Upper lobe of right lung (tissue), 1 donor: ENCODE data around the gene TULP1. TPM values are rescaled to one million over a fixed set of nuclear protein-coding genes. Genes with fewer than 3 reads are reported as not detected.

Experiments used
- ATAC-seq: fragments of 200-7000 bp; cut with Tn5 transposase; one replicate; pipeline ENCODE4 v1.9.1; 2020; ENCODE audit warnings: mild to moderate bottlenecking, moderate library complexity
- DNase-seq: peaks from one replicate; pipeline ENCODE4 v3.0.0-alpha.2; 2020
- H3K27ac ChIP-seq: fragments of 200-600 bp; one replicate; pipeline ENCODE4 v1.8.0; 2022
- H3K27me3 ChIP-seq: fragments of 200-600 bp; one replicate; pipeline ENCODE4 v1.8.0; 2022; ENCODE audit warnings: mild to moderate bottlenecking
- H3K36me3 ChIP-seq: fragments of 200-600 bp; one replicate; pipeline ENCODE4 v1.8.0; 2022
- H3K4me1 ChIP-seq: fragments of 200-600 bp; one replicate; pipeline ENCODE4 v1.8.0; 2022
- H3K4me3 ChIP-seq: fragments of 200-600 bp; one replicate; pipeline ENCODE4 v1.8.0; 2022; ENCODE audit warnings: mild to moderate bottlenecking
- H3K9me3 ChIP-seq: fragments of 200-600 bp; one replicate; pipeline ENCODE4 v1.8.0; 2022
- intact Hi-C: fragments of 100-400 bp; cut with DNase I; formaldehyde crosslinking; loops from one replicate; pipeline ENCODE4 v1.11.0; 2022
- total RNA-seq: library from RNA; stranded (reverse); fragmentation: NEBNext Ultra II Directional; extraction: Animal tissue kit (Norgen Biotek cat#: 25700); gene quantifications from one replicate; pipeline ENCODE4 v1.2.1, GENCODE V29; 2021
- TF ChIP-seq, protein P1 (sequence below): fragments of 200-600 bp; IDR thresholded peaks from one replicate; pipeline ENCODE4 v1.8.0; 2022; ENCODE audit warnings: antibody characterized with exemption
- donor health status: DM: no; HTN: yes; CAD: no; lungs with severe emphysema.

The TULP1 gene
- total RNA-seq, 1 donor from 2014 or later = not detected

DNA sequence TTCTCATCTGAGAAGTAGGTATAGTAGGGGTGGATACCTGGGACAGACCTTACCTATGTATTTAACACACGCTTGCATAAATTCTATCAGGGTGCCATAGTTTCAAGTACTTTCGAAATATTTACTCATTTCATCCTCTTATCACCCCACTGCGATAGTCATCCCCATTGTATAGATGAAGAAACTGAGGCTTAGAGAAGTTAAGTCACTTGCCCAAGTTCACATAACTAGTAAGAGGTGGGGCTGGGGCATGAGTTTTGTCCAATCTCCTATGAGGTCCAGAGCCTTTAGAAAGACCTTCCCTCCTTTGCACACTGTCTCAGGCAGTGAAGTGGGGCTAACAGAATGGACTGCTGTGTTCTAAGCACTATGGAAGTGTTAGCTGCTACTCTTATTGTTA is 6.2 kb downstream of the TULP1 start:
- no peaks in the 10 kb centered on the region for H3K4me1 ChIP-seq
- ATAC-seq (no peak), DNase-seq (no peak)
- intact Hi-C loops = no loop called here
- no peaks in the 10 kb centered on the region for H3K36me3 ChIP-seq
- H3K9me3 ChIP-seq = no peaks in the 10 kb centered on the region
- H3K4me3 ChIP-seq = no peak overlapping the region
- no peak overlapping the region for H3K27ac ChIP-seq
- TF ChIP-seq, protein P1, sequence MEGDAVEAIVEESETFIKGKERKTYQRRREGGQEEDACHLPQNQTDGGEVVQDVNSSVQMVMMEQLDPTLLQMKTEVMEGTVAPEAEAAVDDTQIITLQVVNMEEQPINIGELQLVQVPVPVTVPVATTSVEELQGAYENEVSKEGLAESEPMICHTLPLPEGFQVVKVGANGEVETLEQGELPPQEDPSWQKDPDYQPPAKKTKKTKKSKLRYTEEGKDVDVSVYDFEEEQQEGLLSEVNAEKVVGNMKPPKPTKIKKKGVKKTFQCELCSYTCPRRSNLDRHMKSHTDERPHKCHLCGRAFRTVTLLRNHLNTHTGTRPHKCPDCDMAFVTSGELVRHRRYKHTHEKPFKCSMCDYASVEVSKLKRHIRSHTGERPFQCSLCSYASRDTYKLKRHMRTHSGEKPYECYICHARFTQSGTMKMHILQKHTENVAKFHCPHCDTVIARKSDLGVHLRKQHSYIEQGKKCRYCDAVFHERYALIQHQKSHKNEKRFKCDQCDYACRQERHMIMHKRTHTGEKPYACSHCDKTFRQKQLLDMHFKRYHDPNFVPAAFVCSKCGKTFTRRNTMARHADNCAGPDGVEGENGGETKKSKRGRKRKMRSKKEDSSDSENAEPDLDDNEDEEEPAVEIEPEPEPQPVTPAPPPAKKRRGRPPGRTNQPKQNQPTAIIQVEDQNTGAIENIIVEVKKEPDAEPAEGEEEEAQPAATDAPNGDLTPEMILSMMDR = no peak
- peaks cover 24% of the 10 kb centered on the region for H3K27me3 ChIP-seq

DNA sequence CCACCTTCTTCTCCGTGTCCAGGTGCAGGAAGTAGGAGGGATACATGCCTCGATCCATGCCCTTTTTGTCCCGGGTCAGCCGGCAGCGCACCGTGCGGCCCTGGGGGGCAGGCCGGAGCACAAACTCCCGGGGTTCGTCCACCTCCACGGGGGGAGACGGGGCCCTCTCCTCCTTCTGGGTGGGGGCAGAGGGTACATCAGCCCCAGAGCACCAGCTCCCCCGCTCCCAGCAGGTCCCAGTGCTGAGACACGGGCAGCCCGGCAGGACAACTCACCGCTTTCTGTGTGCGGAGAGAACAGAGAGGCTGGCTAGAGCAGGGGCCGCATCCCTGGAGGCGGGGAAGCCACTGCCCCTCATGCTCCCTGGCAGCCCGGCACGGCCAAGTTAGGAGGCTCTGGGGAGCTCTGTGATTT is 6.7 kb downstream of the TULP1 start:
- Histone ChIP-seq H3K27ac (no peak overlapping the region), H3K36me3 (no peaks in the 10 kb centered on the region), H3K27me3 (peaks cover 18% of the 10 kb centered on the region), H3K4me1 (no peaks in the 10 kb centered on the region), H3K4me3 (no peak overlapping the region), H3K9me3 (no peaks in the 10 kb centered on the region)
- ATAC-seq (no peak), DNase-seq (no peak)
- intact Hi-C loops = no loop called here
- TF ChIP-seq, protein P1 = no peak

DNA sequence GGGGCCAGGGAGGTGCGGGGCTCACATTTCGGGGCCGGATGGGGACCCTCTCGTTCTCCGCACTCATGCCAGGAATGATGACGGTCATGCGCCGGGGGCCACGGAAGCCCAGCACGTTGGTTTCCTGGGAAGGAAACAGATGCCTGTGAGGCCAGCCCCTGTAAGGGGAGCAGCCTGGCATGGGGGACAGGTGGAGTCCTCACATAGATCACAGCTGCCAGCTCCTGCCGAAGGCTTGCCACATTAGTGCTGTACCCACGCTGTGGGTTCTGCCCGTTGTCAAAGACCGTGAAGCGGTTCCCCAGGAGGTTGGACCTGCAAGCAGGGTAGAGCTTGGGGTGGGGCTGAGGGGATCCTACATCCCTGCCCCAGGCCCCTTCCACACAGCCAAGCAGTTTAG is 9.2 kb downstream of the TULP1 start:
- intact Hi-C loops = no loop called here
- H3K4me1 ChIP-seq = no peaks in the 10 kb centered on the region
- no peaks in the 10 kb centered on the region for H3K27me3 ChIP-seq

DNA sequence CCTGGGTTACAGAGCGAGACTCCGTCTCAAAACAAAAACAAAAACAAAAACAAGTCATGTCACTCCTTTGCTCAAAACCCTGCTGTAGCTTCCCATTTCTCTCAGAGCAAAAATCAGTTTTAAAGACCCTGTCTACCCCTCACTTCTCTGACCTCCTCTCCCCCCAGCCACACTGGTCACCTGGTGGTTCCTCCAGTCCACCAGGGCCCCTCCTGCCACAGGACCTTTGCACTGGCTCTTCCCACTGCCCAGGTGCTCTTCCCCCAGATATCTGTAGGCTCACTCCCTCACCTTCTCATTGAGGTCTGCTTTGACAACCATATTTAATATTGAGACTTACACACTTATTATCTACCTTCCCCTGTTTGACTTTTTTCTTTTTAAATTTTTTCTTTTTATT is 10.9 kb downstream of the TULP1 start:
- H3K27ac ChIP-seq = no peak overlapping the region
- intact Hi-C loops = no loop called here
- TF ChIP-seq, protein P1 = no peak
- ATAC-seq (no peak), DNase-seq (no peak)
- H3K4me3 ChIP-seq = no peak overlapping the region
- H3K27me3 ChIP-seq = peaks cover 4% of the 10 kb centered on the region
- no peaks in the 10 kb centered on the region for H3K9me3 ChIP-seq
- H3K4me1 ChIP-seq = peaks cover 11% of the 10 kb centered on the region
- no peaks in the 10 kb centered on the region for H3K36me3 ChIP-seq

More for the DNA sequence above, 9.2 kb downstream of the TULP1 start:
- no peak for ATAC-seq
- Histone ChIP-seq H3K36me3 (no peaks in the 10 kb centered on the region), H3K27ac (no peak overlapping the region), H3K9me3 (no peaks in the 10 kb centered on the region), H3K4me3 (no peak overlapping the region)
- TF ChIP-seq, protein P1 = no peak
- DNase-seq = no peak

DNA sequence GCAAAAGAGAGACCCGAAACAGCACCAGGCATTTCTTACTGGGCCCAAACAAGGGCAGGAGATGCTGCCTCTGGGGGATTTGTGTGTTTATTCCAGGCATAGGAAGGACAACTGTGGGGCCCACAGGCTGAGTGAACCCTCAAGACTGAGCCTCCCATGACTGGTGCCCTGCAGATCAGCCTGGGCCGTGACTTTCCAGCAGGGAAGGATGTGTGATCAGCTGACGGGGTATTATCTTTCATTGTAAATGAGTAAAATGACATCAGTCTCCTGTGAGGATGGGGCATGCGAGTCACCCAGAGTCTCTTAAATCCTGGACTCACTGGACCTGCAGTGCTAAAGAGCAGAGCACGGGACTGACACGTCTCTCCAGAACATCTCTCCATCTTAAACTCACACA is 11.9 kb downstream of the TULP1 start:
- no peak overlapping the region for H3K4me3 ChIP-seq
- DNase-seq (no peak), ATAC-seq (no peak)
- H3K4me1 ChIP-seq = peaks cover 11% of the 10 kb centered on the region
- no peaks in the 10 kb centered on the region for H3K9me3 ChIP-seq
- H3K36me3 ChIP-seq = no peaks in the 10 kb centered on the region
- no peak overlapping the region for H3K27ac ChIP-seq
- TF ChIP-seq, protein P1 = no peak
- intact Hi-C loops = no loop called here
- H3K27me3 ChIP-seq = peaks cover 4% of the 10 kb centered on the region

DNA sequence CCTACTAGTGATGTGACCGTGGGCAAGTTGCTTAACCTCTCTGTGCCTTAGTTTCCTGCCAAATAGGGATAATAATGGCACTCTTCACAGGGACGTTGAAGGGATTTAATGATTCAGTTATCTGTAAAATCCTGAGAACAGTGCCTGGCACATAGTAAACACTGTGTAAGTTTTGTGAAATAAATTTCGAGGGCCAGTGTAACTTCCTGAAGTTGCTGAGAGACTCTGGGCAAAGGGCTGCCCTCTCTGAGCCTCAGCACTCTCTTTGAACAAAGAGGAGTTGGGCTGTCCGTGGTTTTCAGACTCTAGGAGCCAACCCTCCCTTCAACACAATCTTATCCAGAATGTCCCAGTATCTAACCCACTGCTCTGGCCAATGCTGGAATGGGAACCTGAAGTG is 13.3 kb downstream of the TULP1 start:
- Histone ChIP-seq H3K27ac (no peak overlapping the region), H3K36me3 (no peaks in the 10 kb centered on the region), H3K9me3 (no peaks in the 10 kb centered on the region), H3K4me3 (no peak overlapping the region), H3K27me3 (peaks cover 4% of the 10 kb centered on the region), H3K4me1 (peaks cover 22% of the 10 kb centered on the region)
- ATAC-seq (no peak), DNase-seq (no peak)
- intact Hi-C loops = no loop called here
- TF ChIP-seq, protein P1 = no peak
